ENCODE measurements around the gene IAPP.
"Not testable (repeated sequence)": the region's sequence is repeated elsewhere in the genome, so short reads cannot be mapped to it uniquely, and the experiment has no call there.

IAPP gene

DNA sequence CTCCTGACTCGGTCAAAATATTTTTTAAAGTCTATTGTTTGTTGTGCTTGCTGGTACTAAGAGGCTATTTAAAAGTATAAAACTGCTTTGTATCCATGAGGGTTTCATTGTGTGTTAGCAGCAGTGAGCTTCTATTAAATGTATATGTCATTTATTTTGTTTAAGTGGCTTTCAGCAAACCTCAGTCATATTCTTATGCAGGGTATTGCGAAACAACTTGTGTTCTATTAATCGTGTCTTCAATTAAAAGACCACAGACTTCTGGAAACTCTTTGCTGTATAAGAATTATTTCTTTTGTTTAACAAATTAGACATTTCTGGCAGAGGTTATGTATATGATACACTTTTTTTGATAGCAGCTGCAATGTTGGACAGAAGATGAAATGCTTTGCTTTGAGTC lies 6.5 kb downstream of the IAPP start:
- no peak for TF ChIP-seq CTCF (IDR thresholded peaks at IDR 0.05)
- TF ChIP-seq ZFX (IDR thresholded peaks at IDR 0.05; ENCODE audit: borderline replicate concordance), result no peak

GRCh38 chr12:21381320-21381719 lies 8.6 kb downstream of the IAPP start:
- not testable (repeated sequence) for H3K27ac ChIP-seq

More for the DNA sequence above, 6.5 kb downstream of the IAPP start:
- no peak overlapping the region for H3K27ac ChIP-seq

- TF ChIP-seq CTCF (IDR thresholded peaks at IDR 0.05) (no peak), ZFX (IDR thresholded peaks at IDR 0.05; ENCODE audit: borderline replicate concordance) (no peak)
- no peak overlapping the region for H3K27ac ChIP-seq
These were observed 11.6 kb downstream of the IAPP start for GRCh38 chr12:21384261-21384660.

DNA sequence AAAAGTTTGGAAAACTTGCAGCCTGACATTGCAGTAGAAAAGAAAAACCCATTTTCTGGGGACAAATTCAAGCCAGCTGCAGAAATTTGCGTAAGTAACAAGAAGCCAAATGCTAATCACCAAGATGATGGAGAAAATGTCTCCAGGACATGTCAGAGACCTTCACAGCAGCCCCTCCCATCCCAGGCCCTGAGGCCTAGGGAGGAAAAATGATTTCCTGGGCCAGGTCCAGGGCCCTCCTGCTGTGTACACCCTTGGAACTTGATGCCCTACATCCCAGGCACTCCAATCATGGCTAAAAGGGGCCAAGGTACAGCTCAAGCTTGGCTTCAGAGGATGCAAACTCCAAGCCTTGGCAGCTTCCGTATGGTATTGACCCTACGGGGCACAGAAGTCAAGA lies 14.5 kb downstream of the IAPP start:
- TF ChIP-seq ZFX (IDR thresholded peaks at IDR 0.05; ENCODE audit: borderline replicate concordance) (no peak), CTCF (IDR thresholded peaks at IDR 0.05) (no peak)
- H3K27ac ChIP-seq, result no peak overlapping the region

DNA sequence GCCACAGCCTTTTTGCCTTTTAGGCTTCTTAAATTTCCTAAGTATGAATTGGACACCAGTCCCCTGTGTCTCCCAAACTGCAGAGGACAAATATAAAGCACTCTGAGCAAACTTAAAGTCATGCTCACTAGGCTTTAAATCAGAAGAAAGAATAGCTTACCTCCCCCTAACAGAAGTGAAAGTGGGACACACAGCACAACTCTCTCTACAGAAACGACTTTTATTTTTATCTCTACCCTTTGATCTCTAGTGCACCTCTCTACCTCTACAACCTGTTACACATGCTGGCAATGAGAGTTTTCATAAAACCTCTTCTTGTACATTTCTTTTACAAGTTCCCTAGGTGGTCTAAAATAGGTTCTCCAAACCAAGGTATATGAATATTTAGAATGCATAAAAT lies 19.7 kb downstream of the IAPP start:
- TF ChIP-seq CTCF (IDR thresholded peaks at IDR 0.05), result no peak

DNA sequence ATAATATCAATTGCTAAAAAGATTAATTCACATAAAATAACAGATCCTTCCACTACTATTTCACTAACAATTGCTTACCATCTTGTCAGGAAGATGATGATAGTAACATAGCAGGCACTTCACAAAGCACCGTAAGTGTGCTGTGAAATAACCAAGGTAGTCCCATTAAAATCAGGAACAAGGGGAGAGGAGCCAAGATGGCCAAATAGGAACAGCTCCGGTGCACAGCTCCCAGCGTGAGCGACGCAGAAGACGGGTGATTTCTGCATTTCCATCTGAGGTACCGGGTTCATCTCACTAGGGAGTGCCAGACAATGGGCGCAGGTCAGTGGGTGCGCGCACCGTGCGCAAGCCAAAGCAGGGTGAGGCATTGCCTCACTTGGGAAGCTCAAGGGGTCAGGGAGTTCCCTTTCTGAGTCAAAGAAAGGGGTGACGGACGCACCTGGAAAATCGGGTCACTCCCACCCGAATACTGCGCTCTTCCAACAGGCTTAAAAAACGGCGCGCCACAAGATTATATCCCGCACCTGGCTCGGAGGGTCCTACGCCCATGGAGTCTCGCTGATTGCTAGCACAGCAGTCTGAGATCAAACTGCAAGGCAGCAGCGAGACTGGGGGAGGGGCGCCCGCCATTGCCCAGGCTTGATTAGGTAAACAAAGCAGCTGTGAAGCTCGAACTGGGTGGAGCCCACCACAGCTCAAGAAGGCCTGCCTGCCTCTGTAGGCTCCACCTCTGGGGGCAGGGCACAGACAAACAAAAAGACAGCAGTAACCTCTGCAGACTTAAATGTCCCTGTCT lies 22.3 kb downstream of the IAPP start:
- not testable (repeated sequence) for H3K27ac ChIP-seq

More for the DNA sequence above, 19.7 kb downstream of the IAPP start:
- H3K27ac ChIP-seq, result no peak overlapping the region

GRCh38 chr12:21413369-21414277 lies 40.9 kb downstream of the IAPP start:
- no peak overlapping the region for H3K27ac ChIP-seq
- TF ChIP-seq CTCF (IDR thresholded peaks at IDR 0.05) (no peak), ZFX (IDR thresholded peaks at IDR 0.05; ENCODE audit: borderline replicate concordance) (no peak)

DNA sequence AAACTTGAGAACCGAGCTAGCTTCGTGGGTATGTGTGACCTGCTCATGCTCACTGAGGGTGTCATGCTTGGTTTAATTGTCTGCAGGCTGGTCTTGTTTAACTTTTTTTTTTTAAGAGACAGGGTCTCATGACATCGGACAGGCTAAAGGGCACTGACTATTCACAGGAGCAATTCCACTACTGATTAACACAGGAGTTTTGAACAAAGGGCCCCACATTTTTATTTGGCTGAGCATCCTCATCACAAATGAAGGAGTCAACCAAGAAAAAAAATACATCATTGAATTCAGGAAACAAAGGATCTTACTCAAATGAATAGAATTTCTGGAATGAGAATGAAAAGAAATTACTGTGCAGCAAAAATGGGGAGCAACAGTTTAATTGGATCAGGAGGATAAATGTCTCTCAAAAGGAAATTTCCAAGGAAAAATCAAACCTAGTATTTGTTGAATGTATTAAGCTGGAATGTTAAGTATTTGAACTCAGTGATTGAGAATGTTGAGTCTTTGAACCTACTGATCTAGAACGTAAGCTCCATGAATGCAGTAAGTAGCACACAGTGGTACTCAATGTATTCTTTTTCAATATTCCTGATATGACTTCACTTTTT lies 43.9 kb downstream of the IAPP start:
- no peak overlapping the region for H3K27ac ChIP-seq
- no peak for TF ChIP-seq CTCF (IDR thresholded peaks at IDR 0.05)
- no peak for TF ChIP-seq ZFX (IDR thresholded peaks at IDR 0.05; ENCODE audit: borderline replicate concordance)

GRCh38 chr12:21418398-21418797 lies 45.7 kb downstream of the IAPP start:
- not testable (repeated sequence) for H3K27ac ChIP-seq

- H3K27ac ChIP-seq, result 0 out of 2 replicates have a peak overlapping the region, but pooled peaks have one; percentile 28
These were observed 46.5 kb downstream of the IAPP start for GRCh38 chr12:21419009-21419699.
